Activated gamma-delta T cell (primary cell): ENCODE data around the gene YIPF4.
"Not testable (repeated sequence)": the region's sequence is repeated elsewhere in the genome, so short reads cannot be mapped to it uniquely, and the experiment has no call there.

Source experiments
- DNase-seq: peaks from one replicate; lab custom pipeline; 2025; lab: John Stamatoyannopoulos, UW

YIPF4 gene

DNA sequence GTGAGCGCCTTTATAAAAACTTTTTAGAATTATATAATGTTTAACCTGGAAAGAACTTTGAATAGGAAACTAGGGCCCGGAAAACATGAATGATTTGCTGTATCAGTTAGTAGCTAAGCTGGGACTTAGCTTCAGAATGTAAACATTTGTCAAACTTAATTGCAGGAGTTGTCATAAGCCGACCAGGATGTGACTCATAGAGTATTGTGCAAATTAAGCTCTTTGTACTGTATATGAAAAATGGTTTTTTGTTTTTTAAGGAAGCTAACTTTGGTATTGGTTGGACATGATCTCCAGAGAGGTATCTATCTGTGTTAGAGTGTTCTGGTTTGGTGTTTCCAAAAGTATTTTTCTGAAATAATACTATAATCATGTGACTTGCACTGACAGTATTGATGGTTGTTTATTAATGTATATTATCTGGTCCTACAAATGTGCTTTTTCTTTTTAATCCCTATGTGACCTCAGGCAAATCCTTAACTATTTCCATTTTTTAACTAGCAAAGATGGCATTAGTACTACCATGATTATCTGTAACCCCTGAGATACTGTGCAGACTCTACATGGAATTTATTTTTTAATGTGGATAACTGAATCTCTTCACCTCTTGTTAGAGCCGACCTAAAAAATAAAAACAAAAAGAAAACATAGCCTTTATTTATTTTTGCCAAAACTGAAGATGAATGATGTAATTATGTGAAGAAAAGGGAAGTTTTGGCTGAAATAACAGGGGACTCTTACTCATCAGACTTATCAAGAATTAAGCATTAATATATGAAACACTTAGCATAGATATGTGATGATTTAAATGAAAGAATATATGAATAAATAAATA, 11.7 kb downstream of the YIPF4 start:
- DNase-seq = no peak

DNA sequence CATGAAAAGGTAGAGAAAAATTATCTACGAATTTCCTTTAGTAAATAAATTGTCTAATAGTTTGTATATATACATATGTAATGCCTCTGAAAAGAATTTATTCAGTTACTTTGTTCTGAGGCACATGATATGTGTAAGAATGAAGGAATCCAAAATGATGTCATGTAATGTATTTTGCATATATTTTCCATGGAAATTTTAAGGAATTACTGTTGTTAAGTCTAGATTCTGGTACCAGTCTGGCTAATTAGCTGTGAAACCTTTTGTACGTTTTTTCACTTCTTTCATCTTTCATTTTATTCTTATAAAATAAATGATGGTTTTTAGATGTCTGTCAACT, 12.3 kb downstream of the YIPF4 start:
- DNase-seq = no peak

DNA sequence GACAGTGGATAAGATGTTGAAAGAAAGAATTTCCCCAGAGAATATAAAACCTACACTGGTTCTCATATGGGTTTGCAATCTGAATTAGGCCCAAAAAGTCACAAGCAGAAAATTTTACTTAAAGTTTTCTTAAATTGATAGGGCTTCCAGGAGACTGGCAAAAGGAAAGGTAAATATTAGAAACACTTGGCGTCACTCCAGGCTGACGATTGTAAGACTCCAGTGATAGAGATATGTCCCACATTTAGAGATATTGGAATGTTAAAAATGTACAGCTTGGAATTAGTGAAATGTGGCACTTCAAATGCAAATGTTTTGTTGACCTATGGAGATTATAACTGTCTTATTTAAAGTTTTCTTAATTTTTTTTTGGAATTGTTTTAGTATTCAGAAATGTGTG, 14.0 kb downstream of the YIPF4 start:
- DNase-seq = no peak

DNA sequence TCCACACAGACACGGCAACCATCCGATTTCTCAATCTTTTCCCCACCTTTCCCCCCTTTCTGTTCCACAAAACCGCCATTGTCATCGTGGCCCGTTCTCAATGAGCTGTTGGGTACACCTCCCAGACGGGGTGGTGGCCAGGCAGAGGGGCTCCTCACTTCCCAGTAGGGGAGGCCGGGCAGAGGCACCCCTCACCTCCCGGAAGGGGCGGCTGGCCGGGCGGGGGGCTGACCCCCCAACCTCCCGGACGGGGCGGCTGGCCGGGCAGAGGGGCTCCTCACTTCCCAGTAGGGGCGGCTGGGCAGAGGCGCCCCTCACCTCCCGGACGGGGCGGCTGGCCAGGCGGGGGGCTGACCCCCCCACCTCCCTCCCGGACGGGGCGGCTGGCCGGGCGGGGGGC, 15.8 kb downstream of the YIPF4 start:
- DNase-seq = not testable (repeated sequence)

DNA sequence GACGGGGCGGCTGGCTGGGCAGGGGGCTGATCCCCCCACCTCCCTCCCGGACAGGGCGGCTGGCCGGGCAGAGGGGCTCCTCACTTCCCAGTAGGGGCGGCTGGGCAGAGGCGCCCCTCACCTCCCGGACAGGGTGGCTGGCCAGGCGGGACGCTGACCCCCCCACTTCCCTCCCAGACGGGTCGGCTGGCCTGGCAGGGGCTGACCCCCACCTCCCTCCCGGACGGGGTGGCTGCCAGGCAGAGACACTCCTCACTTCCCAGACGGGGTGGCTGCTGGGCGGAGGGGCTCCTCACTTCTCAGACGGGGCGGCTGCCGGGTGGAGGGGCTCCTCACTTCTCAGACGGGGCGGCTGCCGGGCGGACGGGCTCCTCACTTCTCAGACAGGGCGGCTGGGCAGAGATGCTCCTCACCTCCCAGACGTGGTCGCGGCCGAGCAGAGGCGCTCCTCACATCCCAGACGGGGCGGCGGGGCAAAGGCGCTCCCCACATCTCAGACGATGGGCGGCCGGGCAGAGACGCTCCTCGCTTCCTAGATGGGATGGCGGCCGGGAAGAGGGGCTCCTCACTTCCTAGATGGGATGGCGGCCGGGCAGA, 16.4 kb downstream of the YIPF4 start:
- not testable (repeated sequence) for DNase-seq

DNA sequence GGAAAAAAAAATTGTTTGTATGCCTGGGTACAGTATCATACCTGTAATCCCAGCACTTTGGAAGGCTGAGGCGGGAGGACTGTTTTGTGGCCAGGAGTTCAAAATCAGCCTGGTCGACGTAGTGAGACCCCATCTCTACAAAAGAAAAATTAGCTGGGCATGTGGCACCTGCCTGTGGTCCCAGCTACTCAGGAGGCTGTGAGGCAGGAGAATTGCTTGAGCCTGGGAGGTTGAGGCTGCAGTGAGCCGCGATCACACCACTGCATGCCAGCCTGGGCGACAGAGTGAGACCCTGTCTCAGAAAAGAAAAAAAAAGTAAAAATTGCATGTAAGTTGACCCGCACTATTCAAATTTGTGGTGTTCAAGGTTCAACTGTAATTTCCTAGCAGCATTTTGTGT, 32.9 kb downstream of the YIPF4 start:
- no peak for DNase-seq

DNA sequence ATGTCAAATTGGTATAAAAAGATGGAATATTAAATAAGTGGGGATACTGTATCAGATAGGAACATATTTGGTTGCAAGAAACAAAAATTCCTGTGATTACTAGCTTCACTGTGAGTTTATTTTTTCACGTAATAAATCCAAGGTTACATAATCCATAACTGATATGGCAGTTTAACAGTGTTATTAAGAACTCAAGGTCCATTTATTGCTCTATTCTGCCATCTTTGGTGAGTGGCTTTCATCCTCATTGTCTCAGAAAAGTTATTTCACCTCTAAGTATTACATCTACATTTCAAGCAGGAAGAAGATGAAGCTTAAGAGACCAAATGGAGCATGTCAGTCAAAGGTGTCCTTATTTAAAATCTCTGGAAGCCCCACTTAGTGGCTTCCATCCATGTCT, 37.2 kb downstream of the YIPF4 start:
- no peak for DNase-seq

DNA sequence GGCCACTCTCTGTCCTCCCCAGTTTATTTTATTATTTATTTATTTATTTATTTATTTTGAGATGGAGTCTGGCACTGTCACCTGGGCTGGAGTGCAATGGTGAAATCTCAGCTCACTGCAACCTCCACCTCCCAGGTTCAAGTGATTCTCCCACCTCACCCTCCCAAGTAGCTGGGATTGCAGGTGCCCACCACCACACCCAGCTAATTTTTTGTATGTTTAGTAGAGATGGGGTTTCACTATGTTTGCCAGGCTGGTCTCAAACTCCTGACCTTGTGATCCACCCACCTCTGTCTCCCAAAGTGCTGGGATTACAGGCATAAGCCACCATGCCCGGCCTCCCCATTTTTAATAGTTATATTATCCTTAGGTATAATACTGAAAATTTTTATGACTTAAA, 51.0 kb downstream of the YIPF4 start:
- not testable (repeated sequence) for DNase-seq

DNA sequence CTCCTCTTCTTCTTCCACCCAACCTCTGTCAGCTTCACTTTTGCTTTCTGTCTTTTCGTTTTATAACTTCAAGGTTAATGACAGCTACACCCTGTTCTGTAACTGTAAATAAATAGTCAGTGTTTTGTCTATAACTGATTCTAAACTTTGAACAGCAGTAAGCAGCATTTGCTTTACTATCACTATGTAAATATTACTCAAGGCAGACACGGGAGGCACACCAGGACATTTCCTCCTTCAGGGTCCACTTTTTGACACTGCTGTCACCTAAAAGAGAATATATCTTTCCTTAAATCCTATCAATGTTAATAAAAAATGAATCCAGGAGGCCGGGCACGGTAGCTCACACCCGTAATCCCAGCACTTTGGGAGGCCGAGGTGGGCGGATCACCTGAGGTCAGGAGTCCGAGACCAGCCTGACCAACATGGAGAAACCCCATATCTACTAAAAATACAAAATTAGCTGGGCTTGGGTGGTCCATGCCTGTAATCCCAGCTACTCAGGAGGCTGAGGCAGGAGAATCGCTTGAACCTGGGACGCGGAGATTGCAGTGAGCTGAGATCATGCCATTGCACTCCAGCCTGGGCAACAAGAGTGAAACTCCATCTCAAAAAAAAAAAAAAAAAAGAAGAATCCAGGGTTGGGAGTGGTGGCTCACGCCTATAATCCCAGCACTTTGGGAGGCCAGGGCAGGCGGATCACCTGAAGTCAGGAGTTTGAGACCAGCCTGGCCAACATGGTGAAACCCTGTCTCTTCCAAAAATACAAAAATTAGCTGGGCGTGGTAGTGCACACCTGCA, 51.7 kb downstream of the YIPF4 start:
- not testable (repeated sequence) for DNase-seq

DNA sequence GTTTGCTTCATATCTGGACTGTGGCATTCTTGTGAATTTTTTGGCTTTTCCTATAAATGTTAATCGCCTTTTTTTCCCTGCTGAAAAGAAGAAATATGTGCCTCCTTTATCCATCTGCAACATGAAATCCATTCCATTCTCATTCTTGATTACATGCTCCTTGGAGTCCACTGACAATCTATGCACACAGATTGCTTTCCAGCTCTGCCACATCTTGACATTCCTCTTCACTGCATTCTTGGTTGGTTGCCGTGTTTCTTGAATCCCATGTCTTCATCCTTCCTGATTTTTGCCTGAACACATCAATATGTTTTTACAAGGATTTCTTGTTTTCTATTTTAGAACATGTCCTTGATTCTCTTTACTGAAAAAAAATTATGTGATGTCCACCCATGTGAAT, 52.4 kb downstream of the YIPF4 start:
- DNase-seq = no peak

DNA sequence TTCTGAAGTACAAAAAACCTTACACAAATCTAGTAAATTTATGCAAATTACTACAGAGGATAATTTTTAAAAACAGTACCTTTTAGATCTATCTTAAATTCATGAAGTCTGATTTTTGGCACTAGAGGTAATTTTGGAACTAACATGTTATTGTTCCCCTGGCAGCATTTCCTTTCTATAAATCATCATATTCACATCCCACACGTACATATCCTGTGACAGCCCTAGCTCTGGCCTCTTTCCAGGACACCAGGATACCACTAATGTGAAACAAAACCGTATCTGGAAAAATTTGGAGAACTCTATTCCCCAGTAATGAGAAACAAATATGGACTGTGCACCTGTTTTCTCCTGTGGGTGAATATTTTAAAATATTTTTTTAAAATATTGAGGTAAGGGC, 65.1 kb downstream of the YIPF4 start:
- DNase-seq = no peak

DNA sequence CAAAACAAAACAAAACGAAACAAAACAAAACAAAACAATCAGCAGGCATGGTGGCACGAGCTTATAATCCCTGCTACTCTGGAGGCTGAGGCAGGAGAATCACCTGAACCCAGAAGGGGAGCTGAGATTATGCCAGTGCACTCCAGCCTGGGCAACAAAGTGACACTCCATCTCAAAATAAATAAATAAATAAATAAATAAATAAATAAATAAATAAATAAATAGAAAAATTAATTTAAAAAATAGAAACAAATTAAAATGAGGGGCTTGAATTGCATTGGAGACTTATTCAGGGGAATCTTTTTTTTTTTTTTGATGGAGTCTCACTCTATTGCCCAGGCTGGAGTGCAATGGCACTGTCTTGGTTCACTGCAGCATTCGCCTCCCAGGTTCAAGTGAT, 73.1 kb downstream of the YIPF4 start:
- not testable (repeated sequence) for DNase-seq

DNA sequence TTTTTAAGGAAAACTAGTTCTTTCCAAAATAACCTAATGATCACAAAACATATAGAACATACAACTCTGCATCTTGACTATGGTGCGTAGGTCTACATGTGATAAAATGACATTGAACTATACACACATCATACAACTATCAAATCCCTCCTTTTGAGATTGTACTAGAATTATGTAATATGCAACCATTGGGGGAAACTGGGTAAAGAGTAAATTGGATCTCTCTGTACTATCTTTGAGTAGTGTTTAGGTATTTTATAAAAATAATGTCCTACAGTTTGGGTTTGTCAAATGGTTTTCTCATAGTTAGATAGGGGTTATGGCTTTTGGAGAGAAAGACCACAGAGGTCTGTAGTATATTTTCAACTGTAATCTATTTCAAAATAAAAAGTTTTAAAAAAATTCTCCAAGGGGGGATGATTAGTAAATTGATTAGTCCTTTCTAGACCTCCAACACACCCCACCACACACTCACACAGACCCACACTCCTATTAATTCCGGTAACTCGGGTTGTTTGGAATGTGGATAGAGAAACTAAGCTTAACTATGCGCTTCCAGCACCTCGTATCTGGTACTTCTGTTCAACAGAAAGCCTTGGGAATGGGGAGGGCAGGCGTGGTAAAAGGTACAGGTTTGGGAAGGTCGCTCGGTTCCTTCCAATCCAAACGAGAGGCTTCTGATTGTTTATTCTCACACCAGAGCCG, 78.4 kb downstream of the YIPF4 start:
- DNase-seq = no peak

DNA sequence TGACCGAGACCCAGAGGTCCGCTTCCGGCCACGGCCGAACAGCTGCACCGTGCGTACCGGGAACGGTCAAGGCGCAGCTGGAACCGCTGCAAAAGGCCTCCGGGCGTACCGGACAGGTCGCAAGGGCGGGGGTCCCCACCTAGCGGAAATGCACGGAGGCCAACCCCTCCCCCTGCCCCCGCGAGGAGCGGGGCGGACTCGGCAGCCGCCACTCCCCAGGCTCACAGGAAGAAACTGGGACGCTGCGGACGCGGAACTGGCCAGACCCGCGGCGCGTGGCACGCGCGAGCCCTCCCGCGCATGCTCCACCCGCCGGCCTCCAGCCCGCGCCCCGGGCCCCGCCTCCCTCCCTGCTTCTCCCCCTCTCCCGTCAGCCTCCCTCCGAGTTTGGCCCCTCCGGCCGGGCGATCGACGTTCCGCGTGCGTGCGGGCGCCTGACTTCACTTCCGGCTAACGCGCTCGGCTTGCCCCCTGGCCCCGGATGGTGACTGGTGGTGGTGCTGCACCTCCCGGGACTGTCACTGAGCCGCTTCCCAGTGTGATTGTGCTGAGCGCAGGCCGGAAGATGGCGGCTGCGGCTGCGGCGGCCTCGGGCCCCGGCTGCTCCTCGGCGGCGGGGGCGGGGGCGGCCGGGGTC, 79.1 kb downstream of the YIPF4 start, which contains the start of gene BIRC6:
Gene BIRC6, plus strand, starts transcription at position 343 of the 637 bp plus-strand sequence. Its CDS starts 139 bp downstream, at position 482.
- peak; percentile 88 for DNase-seq

DNA sequence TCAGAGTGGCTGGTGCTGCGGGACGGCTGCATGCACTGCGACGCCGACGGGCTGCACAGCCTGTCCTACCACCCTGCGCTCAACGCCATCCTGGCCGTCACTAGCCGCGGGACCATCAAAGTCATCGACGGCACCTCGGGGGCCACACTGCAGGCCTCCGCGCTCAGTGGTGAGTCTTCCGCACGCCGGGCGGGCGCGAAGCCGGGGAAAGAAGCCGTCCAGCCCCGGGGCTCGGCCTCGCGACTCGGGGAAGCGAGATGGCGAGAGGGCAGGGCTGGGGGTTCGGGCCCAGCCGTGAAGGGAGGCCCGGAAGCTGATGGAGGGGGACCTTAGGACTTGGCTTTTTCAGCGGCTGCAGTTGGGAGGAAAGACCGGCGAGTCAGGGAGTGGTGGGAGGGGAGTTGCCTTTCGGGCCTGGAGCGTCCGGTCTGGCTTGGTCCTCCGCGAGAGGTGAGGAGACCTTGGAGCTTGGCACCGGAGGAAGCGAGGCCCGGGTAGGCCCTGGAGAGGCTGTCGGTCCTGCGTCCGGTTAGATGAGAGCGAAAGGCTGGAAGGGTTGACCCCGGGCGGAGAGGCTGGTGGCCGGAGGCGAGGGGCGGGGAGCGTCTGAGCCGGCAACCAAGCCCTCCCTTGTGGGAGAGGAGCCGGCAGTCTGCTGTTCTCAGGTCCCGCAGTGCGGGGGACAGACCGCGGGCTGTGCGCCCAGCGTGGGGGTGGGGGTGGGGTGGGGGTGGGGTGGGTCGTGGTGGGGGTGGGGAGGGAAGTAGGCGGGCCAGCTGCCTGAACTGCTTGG, 79.8 kb downstream of the YIPF4 start:
- peak; percentile 26 for DNase-seq

DNA sequence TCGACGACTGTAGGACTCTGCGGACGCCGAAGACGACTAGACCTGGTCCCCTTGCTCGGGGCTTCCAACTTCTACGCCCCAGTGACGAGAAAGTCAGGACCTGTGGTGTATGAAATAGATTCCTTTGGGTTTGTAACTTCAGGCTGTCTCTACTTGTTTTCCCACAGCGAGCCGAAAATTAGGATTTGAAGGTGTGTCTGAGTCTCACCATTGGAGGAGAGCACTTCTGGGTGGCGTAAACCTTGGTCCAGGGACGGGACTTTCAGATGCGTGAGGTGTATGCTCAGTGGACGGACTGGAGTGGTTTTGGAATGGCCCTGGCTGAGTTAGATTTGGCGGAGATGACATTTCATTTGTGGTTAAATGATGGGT, 80.4 kb downstream of the YIPF4 start:
- no peak for DNase-seq

DNA sequence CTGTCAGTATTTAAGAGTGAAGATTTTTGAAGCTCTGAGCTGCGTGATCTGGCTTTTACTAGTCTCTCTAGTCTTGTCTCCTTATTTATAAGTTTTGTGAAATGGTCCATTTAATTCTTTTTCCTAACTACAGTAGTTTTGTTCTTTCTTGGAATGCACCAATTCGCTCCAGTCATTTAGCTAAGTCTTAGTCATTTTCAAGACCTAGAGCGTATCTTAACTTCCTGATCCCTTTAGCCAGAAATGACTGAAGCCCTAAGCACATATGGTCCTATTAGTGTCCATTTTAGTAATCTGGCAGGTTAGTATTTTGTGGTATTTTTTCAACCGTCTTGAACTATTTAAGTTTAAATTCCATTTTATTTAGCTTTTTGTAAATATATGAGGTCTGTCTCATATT, 82.7 kb downstream of the YIPF4 start:
- DNase-seq = no peak

DNA sequence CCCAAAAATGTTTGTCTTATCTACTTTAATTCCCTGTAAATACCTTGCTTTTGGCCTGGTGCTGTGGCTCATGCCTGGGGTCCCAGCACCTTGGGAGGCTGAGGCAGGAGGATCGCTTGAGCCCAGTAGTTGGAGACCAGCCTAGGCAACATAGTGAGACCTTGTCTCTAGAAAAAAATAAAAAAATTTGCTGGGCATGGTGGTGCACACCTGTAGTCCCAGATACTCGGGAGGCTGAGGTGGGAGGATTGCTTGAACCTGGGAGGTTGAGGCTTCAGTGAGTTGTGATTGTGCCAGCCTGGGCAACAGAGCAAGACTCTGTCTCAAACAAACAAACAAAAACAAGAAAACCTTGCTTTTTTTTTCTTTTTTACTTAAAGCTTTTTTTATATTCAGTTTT, 85.3 kb downstream of the YIPF4 start:
- not testable (repeated sequence) for DNase-seq

DNA sequence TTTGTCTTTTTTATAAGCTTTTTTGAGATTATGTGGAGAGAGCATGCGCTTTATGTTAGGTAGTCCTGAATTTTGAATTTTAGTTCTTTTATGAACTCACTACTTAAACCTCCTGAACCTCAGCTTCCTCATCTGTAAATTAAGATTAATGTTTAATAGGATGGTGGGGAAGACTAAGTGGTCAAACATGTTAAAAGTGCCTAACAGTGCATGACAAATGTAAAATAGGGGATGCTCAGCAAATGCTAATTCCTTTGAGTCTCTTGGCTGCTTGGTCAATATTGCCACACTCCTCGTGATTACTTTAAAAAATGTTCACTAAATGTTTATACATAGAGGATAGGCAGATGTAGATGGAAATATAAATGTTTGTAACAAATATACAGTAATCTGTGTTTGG, 85.9 kb downstream of the YIPF4 start:
- DNase-seq = no peak

DNA sequence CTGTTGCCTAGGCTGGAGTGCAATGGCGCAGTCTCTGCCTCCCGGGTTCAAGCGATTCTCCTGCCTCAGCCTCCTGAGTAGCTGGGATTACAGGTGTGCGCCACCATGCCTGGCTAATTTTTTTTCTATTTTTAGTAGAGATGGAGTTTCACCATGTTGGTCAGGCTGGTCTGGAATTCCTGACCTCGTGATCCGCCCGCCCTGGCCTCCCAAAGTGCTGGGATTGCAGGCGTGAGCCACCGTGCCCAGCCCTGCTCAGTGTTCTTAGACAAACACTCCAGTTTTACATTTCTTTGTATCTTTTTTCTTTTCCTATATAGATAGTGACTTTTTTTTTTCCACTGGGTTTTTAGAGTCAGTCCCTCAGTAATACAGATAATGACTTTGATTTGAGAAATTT, 86.6 kb downstream of the YIPF4 start:
- DNase-seq = not testable (repeated sequence)

DNA sequence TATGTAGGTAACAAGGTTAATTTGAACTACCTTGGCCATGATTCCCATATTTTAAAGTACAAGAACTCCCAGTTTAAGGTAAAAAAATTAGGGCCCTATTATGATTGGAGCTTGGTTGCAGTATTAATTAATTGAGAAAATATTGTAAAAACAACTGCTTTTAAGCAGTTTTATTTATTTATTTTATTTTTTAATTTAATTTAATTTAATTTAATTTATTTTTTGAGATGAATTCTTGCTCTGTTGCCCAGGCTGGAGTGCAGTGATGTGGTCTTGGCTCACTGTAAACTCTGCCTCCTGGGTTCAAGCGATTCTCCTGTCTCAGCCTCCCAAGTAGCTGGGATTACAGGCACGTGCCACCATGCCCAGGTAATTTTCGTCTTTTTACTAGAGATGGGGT, 88.0 kb downstream of the YIPF4 start:
- not testable (repeated sequence) for DNase-seq
